GM21390 (cell line): ENCODE measurements around the gene ZNF488.

Experiments
- ATAC-seq: cut with Tn5 transposase; IDR thresholded peaks from one replicate; pipeline ENCODE4 v1.9.1; 2021; ENCODE audit not compliant: unreplicated experiment

ZNF488 gene

GRCh38 chr10:47350671-47351640, 33.1 kb downstream of the ZNF488 start:
- ATAC-seq, result no peak

- no peak for ATAC-seq
Observed at GRCh38 chr10:47349941-47350371, 34.1 kb downstream of the ZNF488 start.

GRCh38 chr10:47349516-47349915, 34.6 kb downstream of the ZNF488 start:
- no peak for ATAC-seq

- no peak for ATAC-seq
Observed at GRCh38 chr10:47348661-47349470, 35.2 kb downstream of the ZNF488 start.

GRCh38 chr10:47348138-47348651, 35.9 kb downstream of the ZNF488 start, which contains the start of gene RBP3:
Gene RBP3 (plus strand): TSS chr10:47348363. CDS start chr10:47348485, 122 bp downstream.
- ATAC-seq, result no peak

- no peak for ATAC-seq
Observed at GRCh38 chr10:47347303-47347675, 36.8 kb downstream of the ZNF488 start.

GRCh38 chr10:47346581-47347302, 37.4 kb downstream of the ZNF488 start:
- ATAC-seq, result no peak

GRCh38 chr10:47344996-47345870, 38.9 kb downstream of the ZNF488 start:
- ATAC-seq, result no peak

GRCh38 chr10:47340608-47341170, 43.4 kb downstream of the ZNF488 start:
- ATAC-seq, result no peak

- no peak for ATAC-seq
Observed at GRCh38 chr10:47339759-47340607, 44.1 kb downstream of the ZNF488 start.

GRCh38 chr10:47339186-47339735, 44.8 kb downstream of the ZNF488 start:
- no peak for ATAC-seq

GRCh38 chr10:47337310-47337709, 46.8 kb downstream of the ZNF488 start:
- ATAC-seq, result no peak

- no peak for ATAC-seq
Observed at GRCh38 chr10:47336387-47337134, 47.5 kb downstream of the ZNF488 start.

GRCh38 chr10:47335906-47336305, 48.2 kb downstream of the ZNF488 start:
- no peak for ATAC-seq

- no peak for ATAC-seq
Observed at GRCh38 chr10:47334466-47335295, 49.4 kb downstream of the ZNF488 start.

- no peak for ATAC-seq
Observed at GRCh38 chr10:47333532-47333931, 50.6 kb downstream of the ZNF488 start.

GRCh38 chr10:47332946-47333345, 51.1 kb downstream of the ZNF488 start:
- no peak for ATAC-seq
